IMR-90 (cell line): ENCODE results near the gene CST3. TPM values are rescaled to one million over a fixed set of nuclear protein-coding genes. Genes with fewer than 3 reads are reported as not detected.

ENCODE experiments used
- ATAC-seq: fragments of 200-7000 bp; cut with Tn5 transposase; 2 replicates; pipeline ENCODE4 v1.9.1; 2020; ENCODE audit warnings: low read depth, mild to moderate bottlenecking, moderate library complexity
- BruUV-seq: library from RNA; stranded (reverse); fragments of 400-500 nt; replicated peaks from 2 replicates; lab custom pipeline; 2021; lab: Mats Ljungman, UMichigan
- CTCF ChIA-PET: fragments of 300-600 bp; formaldehyde crosslinking; extraction: SDS; loops from one replicate; lab custom pipeline; 2021; ENCODE audit warnings: antibody characterized with exemption; lab: Yijun Ruan, JAX
- POLR2A ChIA-PET: fragments of 300-600 bp; sonication (Branson Sonifier 250); formaldehyde crosslinking; loops from one replicate; lab custom pipeline; 2022; ENCODE audit warnings: antibody characterized with exemption; ENCODE audit not compliant: unreplicated experiment; lab: Charles Lee
- DNase-seq: peaks from one replicate; pipeline ENCODE4 v3.0.0; 2013
- H2AFZ ChIP-seq: replicated peaks from 2 replicates; pipeline ENCODE3; 2013; ENCODE audit warnings: low read length, mild to moderate bottlenecking; ENCODE audit not compliant: poor library complexity
- H2AK5ac ChIP-seq: 2 replicates; pipeline ENCODE4 v1.6.1; 2013; ENCODE audit warnings: low read depth, low read length, inconsistent platforms
- H2AK9ac ChIP-seq: replicated peaks from 2 replicates; pipeline ENCODE3; 2013; ENCODE audit warnings: mild to moderate bottlenecking, low read depth, low read length, moderate library complexity; ENCODE audit not compliant: poor library complexity
- H2BK120ac ChIP-seq: 2 replicates; pipeline ENCODE4 v1.6.1; 2013; ENCODE audit warnings: low read depth, low read length, inconsistent platforms
- H2BK15ac ChIP-seq: 3 replicates; pipeline ENCODE4 v1.6.1; 2013; ENCODE audit warnings: low read depth, low read length, inconsistent platforms
- H2BK20ac ChIP-seq: 2 replicates; pipeline ENCODE4 v1.6.1; 2013; ENCODE audit warnings: low read depth, mild to moderate bottlenecking, inconsistent platforms, low read length, moderate library complexity
- H2BK5ac ChIP-seq: 2 replicates; pipeline ENCODE4 v1.6.1; 2013; ENCODE audit warnings: mild to moderate bottlenecking, low read depth, low read length, inconsistent platforms; ENCODE audit not compliant: poor library complexity, severe bottlenecking
- H3K14ac ChIP-seq: replicated peaks from 2 replicates; pipeline ENCODE4 v1.6.1; 2013; ENCODE audit warnings: low read depth, low read length, inconsistent platforms
- H3K18ac ChIP-seq: 2 replicates; pipeline ENCODE4 v1.6.1; 2013; ENCODE audit warnings: low read depth, low read length, control low read depth
- H3K23ac ChIP-seq: 2 replicates; pipeline ENCODE4 v1.6.1; 2013; ENCODE audit warnings: low read depth, low read length, inconsistent platforms
- H3K27ac ChIP-seq: 2 replicates; pipeline ENCODE4 v1.5.1; 2013; ENCODE audit warnings: mild to moderate bottlenecking, control low read depth, low read length; ENCODE audit not compliant: insufficient read depth
- H3K27me3 ChIP-seq: 2 replicates; pipeline ENCODE4 v1.6.1; 2013; ENCODE audit warnings: low read length; ENCODE audit not compliant: control insufficient read depth, insufficient read depth
- H3K36me3 ChIP-seq: 2 replicates; pipeline ENCODE4 v1.6.1; 2013; ENCODE audit warnings: low read length, mixed read lengths; ENCODE audit not compliant: control insufficient read depth, insufficient read depth
- H3K4ac ChIP-seq: 2 replicates; pipeline ENCODE4 v1.6.1; 2013; ENCODE audit warnings: low read depth, low read length, inconsistent platforms
- H3K4me1 ChIP-seq: 2 replicates; pipeline ENCODE4 v1.6.1; 2013; ENCODE audit warnings: low read length, mixed read lengths; ENCODE audit not compliant: control insufficient read depth, insufficient read depth
- H3K4me2 ChIP-seq: 2 replicates; pipeline ENCODE4 v1.6.1; 2013; ENCODE audit warnings: low read depth, mild to moderate bottlenecking, control low read depth, low read length, moderate library complexity
- H3K4me3 ChIP-seq: 2 replicates; pipeline ENCODE4 v1.5.1; 2013; ENCODE audit warnings: low read depth, mild to moderate bottlenecking, control low read depth, low read length, moderate library complexity; ENCODE audit not compliant: insufficient read depth
- H3K56ac ChIP-seq: 2 replicates; pipeline ENCODE4 v1.6.1; 2013; ENCODE audit warnings: low read length, inconsistent platforms; ENCODE audit not compliant: insufficient read depth; ENCODE audit errors: extremely low read depth
- H3K79me1 ChIP-seq, 2 experiments: 2 replicates each; pipeline ENCODE4 v1.6.1; 2013; ENCODE audit warnings: low read length in 2 of 2, inconsistent platforms in 1 of 2, low read depth in 1 of 2
- H3K9ac ChIP-seq: 2 replicates; pipeline ENCODE4 v1.6.1; 2013; ENCODE audit warnings: low read depth, low read length, control low read depth
- H3K9me1 ChIP-seq: 2 replicates; pipeline ENCODE4 v1.6.1; 2013; ENCODE audit warnings: low read length, inconsistent platforms; ENCODE audit not compliant: insufficient read depth
- H3K9me3 ChIP-seq: 2 replicates; pipeline ENCODE4 v1.6.1; 2013; ENCODE audit warnings: low read length; ENCODE audit not compliant: control insufficient read depth, insufficient read depth
- H4K20me1 ChIP-seq: 2 replicates; pipeline ENCODE4 v1.6.1; 2013; ENCODE audit warnings: low read length, inconsistent platforms; ENCODE audit not compliant: insufficient read depth
- H4K5ac ChIP-seq: 2 replicates; pipeline ENCODE4 v1.6.1; 2013; ENCODE audit warnings: mild to moderate bottlenecking, low read depth, low read length, control low read depth
- H4K8ac ChIP-seq, 2 experiments: 2 replicates each; pipeline ENCODE4 v1.6.1; 2013; ENCODE audit warnings: low read depth in 2 of 2, low read length in 2 of 2, control low read depth in 1 of 2, inconsistent platforms in 1 of 2
- H4K91ac ChIP-seq: 2 replicates; pipeline ENCODE4 v1.6.1; 2013; ENCODE audit warnings: low read depth, low read length, inconsistent platforms; ENCODE audit not compliant: insufficient read depth
- CHD1 ChIP-seq: IDR thresholded peaks from 2 replicates; pipeline ENCODE4 v1.6.1; 2012; ENCODE audit warnings: low read depth, low read length, improper control_type of control experiment
- MAZ ChIP-seq: IDR thresholded peaks from 2 replicates; pipeline ENCODE4 v1.6.1; 2012; ENCODE audit warnings: low read depth, mild to moderate bottlenecking, low read length, improper control_type of control experiment, moderate library complexity, borderline replicate concordance
- MXI1 ChIP-seq: IDR thresholded peaks from 2 replicates; pipeline ENCODE4 v1.6.1; 2012; ENCODE audit warnings: low read depth, mild to moderate bottlenecking, low read length, moderate library complexity, borderline replicate concordance
- POLR2A ChIP-seq: IDR thresholded peaks from 2 replicates; pipeline ENCODE4 v1.6.1; 2012; ENCODE audit warnings: mild to moderate bottlenecking, low read depth, low read length
- RAD21 ChIP-seq: IDR thresholded peaks from 2 replicates; pipeline ENCODE4 v1.6.1; 2012; ENCODE audit warnings: low read length, improper control_type of control experiment
- RCOR1 ChIP-seq: IDR thresholded peaks from 2 replicates; pipeline ENCODE4 v1.6.1; 2012; ENCODE audit warnings: mild to moderate bottlenecking, low read length, improper control_type of control experiment; ENCODE audit not compliant: insufficient replicate concordance
- SMC3 ChIP-seq: fragments of 150-350 bp; IDR thresholded peaks from 2 replicates; pipeline ENCODE4 v1.6.1; 2016; ENCODE audit warnings: low read depth, mild to moderate bottlenecking, antibody characterized with exemption, low read length, moderate library complexity
- WGBS, 2 experiments: methylation state at CpG; one replicate each; pipeline versions ENCODE4 v1.1.5 to v1.1.7; 2013; ENCODE audit warnings: missing lambda C conversion rate in 2 of 2; ENCODE audit not compliant: insufficient read length in 1 of 2; ENCODE audit errors: extremely low coverage in 2 of 2; 5-methylcytosine and 5-hydroxymethylcytosine counted together
- dilution Hi-C: fragments of 300-500 bp; cut with HindIII; formaldehyde crosslinking; loops from one replicate; pipeline ENCODE4 v1.14.3; 2018; ENCODE audit warnings: low sequenced_read_pairs; ENCODE audit not compliant: unreplicated experiment
- in situ Hi-C: fragments of 300-500 bp; cut with MboI; formaldehyde crosslinking; loops from 3 replicates; pipeline ENCODE4 v1.14.3; 2019; ENCODE audit warnings: low sequenced_read_pairs, inconsistent platforms, mixed read lengths
- intact Hi-C: fragments of 100-400 bp; cut with micrococcal nuclease; formaldehyde crosslinking; loops from 2 replicates; pipeline ENCODE4 v1.10.0; 2022
- polyA plus RNA-seq, 3 experiments: library from polyadenylated mRNA; depleted of rRNA; stranded (reverse); fragments of >200 nt; gene quantifications; 2 replicates each; pipeline ENCODE4 v1.2.3, GENCODE V29; 2012; ENCODE audit warnings: low replicate concordance in 1 of 3
- total RNA-seq: library from RNA; depleted of rRNA; stranded (reverse); fragments of >200 nt; gene quantifications from 2 replicates; pipeline ENCODE4 v1.2.3, GENCODE V29; 2012
- TF ChIP-seq, protein P1 (sequence below): conservative IDR thresholded peaks from 2 replicates; pipeline ENCODE4 v1.5.1; 2012; ENCODE audit warnings: mild to moderate bottlenecking, low read depth, low read length, improper control_type of control experiment

The CST3 gene
- total and polyA plus RNA-seq, 2 of the 4 experiments (the other 2 are of a cell fraction) = 26.0 to 471 TPM

DNA sequence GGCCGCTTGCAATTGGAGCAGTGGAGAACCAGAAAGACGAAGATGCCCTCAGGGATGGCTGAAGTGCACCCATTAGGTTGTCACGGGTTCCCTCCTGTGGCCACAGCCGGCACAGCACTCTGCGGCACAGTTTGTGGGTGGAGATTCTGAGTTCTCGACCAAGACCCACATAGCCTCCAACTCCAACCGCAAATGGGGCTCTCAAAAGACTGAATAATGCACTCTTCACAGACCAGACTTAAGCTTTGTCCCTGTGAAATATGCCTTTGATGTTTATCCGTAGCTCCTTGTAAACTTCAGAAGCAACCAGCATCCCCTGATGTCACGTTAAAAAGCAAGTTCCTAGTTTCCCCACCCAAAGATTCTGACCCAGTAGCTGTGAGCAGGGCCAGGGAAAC, 31.1 kb downstream of the CST3 start:
- ChIA-PET POLR2A (no interaction called here), CTCF (interaction anchor here (1.5 kb wide), 1 partner anchor 165 kb away, joined by 5 read pairs; no protein-coding TSS in a partner anchor)
- H3K27ac ChIP-seq = no peak overlapping the region
- no peak overlapping the region for H2BK15ac ChIP-seq
- no peak overlapping the region for H3K18ac ChIP-seq
- no peak overlapping the region for H3K4ac ChIP-seq
- H2BK5ac ChIP-seq = no peak overlapping the region
- intact Hi-C loops = loop anchor here (1.0 to 10.0 kb wide), 3 partner anchors 165 to 912 kb away; no protein-coding TSS in a partner anchor
- no peaks in the 10 kb centered on the region for H3K9me3 ChIP-seq
- in situ Hi-C loops = loop anchor here (10.0 kb wide), 1 partner anchor 162 kb away; no protein-coding TSS in a partner anchor
- no peak overlapping the region for H2AK5ac ChIP-seq
- H3K14ac ChIP-seq = no peak overlapping the region
- peaks cover 31% of the 10 kb centered on the region for H3K27me3 ChIP-seq
- H3K4me3 ChIP-seq = no peak overlapping the region
- no peaks in the 10 kb centered on the region for H3K4me1 ChIP-seq
- H2AK9ac ChIP-seq = no peak overlapping the region
- WGBS, 2 experiments = no CpG with 5 or more reads among the region's 9 CpGs
- dilution Hi-C loops = no loop called here
- ATAC-seq (peak; percentile 99), DNase-seq (peak; percentile 64)
- no peaks in the 10 kb centered on the region for H3K79me1 ChIP-seq
- no peak overlapping the region for H2BK20ac ChIP-seq
- no peaks in the 10 kb centered on the region; the same call in 1 of the 2 replicates for H3K9me1 ChIP-seq
- no peak overlapping the region for H3K9ac ChIP-seq
- no peaks in the 10 kb centered on the region for H3K36me3 ChIP-seq
- H4K8ac ChIP-seq = no peak overlapping the region
- H3K56ac ChIP-seq = no peak overlapping the region
- H4K5ac ChIP-seq = no peak overlapping the region
- no peak overlapping the region for H2BK120ac ChIP-seq
- no peak overlapping the region for H3K23ac ChIP-seq
- no peak overlapping the region for H4K91ac ChIP-seq
- H4K20me1 ChIP-seq = no peaks in the 10 kb centered on the region
- no peak overlapping the region for H3K4me2 ChIP-seq
- H2AFZ ChIP-seq = peak overlapping the region; percentile 54
- TF ChIP-seq MAZ = no peak
- TF ChIP-seq SMC3 = peak; percentile 83
- TF ChIP-seq MXI1 = no peak
- TF ChIP-seq POLR2A = 0 out of 2 replicates have a peak, but pooled peaks have one; percentile 25
- no peak for TF ChIP-seq RCOR1
- TF ChIP-seq, protein P1, sequence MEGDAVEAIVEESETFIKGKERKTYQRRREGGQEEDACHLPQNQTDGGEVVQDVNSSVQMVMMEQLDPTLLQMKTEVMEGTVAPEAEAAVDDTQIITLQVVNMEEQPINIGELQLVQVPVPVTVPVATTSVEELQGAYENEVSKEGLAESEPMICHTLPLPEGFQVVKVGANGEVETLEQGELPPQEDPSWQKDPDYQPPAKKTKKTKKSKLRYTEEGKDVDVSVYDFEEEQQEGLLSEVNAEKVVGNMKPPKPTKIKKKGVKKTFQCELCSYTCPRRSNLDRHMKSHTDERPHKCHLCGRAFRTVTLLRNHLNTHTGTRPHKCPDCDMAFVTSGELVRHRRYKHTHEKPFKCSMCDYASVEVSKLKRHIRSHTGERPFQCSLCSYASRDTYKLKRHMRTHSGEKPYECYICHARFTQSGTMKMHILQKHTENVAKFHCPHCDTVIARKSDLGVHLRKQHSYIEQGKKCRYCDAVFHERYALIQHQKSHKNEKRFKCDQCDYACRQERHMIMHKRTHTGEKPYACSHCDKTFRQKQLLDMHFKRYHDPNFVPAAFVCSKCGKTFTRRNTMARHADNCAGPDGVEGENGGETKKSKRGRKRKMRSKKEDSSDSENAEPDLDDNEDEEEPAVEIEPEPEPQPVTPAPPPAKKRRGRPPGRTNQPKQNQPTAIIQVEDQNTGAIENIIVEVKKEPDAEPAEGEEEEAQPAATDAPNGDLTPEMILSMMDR = peak; percentile 89
- TF ChIP-seq RAD21 = peak; percentile 89
- no peak for TF ChIP-seq CHD1
- BruUV-seq = no TSS peak
